Non-pigmented ciliary epithelial cell (primary cell): ENCODE data around the gene A3GALT2.

ENCODE experiments used
- DNase-seq: peaks from one replicate; pipeline ENCODE4 v3.0.0-alpha.2; 2010; ENCODE audit warnings: low read depth

Gene A3GALT2

GRCh38 chr1:33350611-33351280, 29.8 kb upstream of the A3GALT2 start:
- DNase-seq: no peak

- no peak for DNase-seq
Observed at GRCh38 chr1:33349778-33350610, 29.1 kb upstream of the A3GALT2 start.

DNA sequence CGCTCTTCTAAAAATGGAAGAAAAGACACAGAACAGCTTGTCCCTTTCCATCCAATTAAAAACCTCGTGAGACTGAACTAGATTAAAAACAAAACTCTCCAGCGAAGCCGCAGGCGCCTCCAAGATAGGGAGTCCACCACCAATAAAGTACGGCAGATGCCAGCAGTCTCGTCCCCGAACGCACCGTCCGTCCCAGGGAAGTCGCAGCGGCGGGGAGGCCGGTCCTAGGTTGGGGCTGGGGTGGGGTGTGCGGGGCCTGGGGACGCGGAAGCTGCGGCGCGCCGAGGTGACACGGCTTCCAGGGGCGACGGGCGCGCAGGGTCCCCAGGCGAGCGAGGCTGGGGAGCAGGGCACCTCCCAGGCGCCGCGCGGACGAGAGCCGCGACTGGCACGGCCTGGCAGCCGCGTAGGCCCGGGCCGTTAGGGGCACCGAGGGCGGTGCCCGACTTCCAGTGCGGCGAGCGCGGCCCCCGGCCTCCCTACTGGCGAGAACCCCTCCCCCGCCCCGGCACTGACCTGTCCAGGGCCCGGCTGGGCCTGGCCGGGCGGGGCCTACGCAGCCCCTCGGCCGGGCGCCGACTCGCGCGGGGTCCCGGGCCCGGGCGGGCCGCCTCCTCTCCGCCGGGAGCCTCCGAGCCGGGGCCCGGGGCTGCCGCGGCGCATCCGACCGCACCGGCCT, 28.3 kb upstream of the A3GALT2 start:
- DNase-seq: no peak

GRCh38 chr1:33348676-33349080, 27.8 kb upstream of the A3GALT2 start:
- no peak for DNase-seq

GRCh38 chr1:33348194-33348593, 27.3 kb upstream of the A3GALT2 start:
- no peak for DNase-seq

DNA sequence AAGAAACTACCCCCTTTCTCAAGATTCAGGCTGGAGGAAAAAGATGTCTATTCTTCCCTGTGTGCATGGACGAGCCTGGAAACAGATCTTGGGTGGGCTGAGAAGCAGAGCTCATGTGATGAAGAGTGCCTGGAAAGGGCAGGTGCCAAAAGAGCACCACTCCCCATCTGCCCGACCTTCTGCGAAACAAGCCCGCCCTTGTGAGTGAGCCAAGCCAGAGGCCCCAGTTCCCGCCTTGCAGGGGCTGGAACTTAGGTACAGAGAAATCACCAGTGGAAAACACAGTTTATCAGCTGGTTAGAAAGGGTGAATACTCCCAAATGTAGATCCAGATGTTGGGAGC, 26.7 kb upstream of the A3GALT2 start:
- DNase-seq: no peak

- peak; percentile 88 for DNase-seq
Observed at GRCh38 chr1:33346927-33347649, 26.2 kb upstream of the A3GALT2 start.

GRCh38 chr1:33346533-33346926, 25.6 kb upstream of the A3GALT2 start:
- no peak for DNase-seq

GRCh38 chr1:33344896-33345560, 24.1 kb upstream of the A3GALT2 start:
- DNase-seq: no peak

- DNase-seq: no peak
Observed at GRCh38 chr1:33343539-33343938, 22.6 kb upstream of the A3GALT2 start.

- peak; percentile 97 for DNase-seq
Observed at GRCh38 chr1:33342041-33342723, 21.3 kb upstream of the A3GALT2 start.

DNA sequence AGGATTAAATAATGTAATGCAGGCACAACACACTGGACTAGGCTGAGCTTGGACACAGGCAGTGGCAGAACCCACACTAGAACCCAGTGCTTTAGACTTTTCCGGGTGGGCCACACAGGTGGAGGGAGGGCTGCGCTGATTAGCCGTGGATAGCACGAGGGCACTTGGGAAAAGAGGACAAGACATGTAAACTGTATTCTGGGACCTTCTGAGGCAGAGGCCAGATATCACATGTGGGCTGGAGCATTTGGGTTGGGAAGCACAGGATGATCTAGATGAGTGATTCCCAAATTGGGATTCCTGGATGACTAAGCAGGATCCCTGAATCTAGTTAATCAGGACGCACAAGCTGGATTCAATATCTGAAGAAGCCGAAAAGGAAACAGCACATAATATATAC, 20.3 kb upstream of the A3GALT2 start:
- no peak for DNase-seq

DNA sequence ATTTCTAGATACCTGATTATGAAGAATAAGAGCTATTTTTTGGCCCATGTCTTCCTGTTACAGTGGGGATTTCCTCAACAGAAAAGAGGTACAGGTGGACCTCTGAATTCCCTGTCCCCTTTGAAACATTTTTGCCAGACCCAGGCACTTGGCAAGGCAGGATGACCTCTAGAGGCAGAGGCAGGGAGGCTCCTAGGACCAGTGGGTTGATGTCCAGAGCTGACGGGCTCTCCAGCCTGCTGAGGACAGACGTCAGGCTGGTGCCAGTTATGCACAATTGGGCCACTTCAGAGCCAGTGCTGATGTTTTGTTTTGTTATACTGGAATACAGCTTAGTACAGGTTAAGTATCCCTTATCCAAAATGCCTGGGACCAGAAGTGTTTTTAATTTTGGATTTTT, 18.5 kb upstream of the A3GALT2 start:
- no peak for DNase-seq

GRCh38 chr1:33338440-33339211, 17.7 kb upstream of the A3GALT2 start:
- DNase-seq: peak; percentile 74

- no peak for DNase-seq
Observed at GRCh38 chr1:33338048-33338439, 17.1 kb upstream of the A3GALT2 start.

- no peak for DNase-seq
Observed at GRCh38 chr1:33337441-33337840, 16.5 kb upstream of the A3GALT2 start.

- no peak for DNase-seq
Observed at GRCh38 chr1:33336580-33336979, 15.7 kb upstream of the A3GALT2 start.

DNA sequence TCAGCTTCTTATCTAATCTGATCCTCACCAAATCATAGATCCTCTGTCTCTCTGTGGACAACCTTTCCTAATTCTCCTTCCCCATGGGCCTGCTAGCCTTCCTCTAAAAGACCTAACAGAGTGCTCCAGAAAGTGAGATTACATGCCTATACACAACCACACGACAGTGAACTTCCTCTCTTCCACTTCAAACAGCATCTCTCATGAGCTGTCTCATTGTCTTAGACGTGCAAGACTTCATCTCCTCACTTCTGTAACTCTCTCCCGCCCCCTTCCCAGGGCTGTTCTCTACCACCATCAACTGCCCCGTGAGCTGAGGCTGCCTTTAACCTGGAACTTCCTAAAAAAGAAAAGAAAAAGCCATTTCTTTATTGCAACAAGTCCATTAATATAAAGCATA, 14.1 kb upstream of the A3GALT2 start:
- DNase-seq: no peak

DNA sequence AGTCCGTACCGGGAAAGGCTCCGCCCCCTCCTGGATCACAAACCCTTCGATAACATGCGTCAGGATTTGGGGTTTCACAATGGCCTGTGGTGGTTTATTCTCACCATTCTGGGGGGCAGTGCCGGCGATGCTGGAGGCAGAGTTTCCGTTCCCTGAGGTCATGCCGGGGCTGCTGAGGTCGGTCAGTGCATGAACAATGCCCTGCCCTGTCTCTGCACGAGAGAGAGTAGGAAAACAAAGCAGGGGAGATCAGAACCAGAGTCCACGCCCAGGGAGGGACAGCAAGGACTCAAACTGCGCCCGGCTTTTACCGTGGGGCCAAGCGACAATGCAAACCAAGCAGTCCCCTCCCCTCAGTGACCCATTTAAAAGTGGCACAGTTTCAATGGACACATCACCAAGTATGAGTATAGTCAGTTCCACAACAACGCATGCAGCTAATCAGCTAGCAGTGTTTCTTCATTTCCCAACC, 13.2 kb upstream of the A3GALT2 start:
- no peak for DNase-seq

- no peak for DNase-seq
Observed at GRCh38 chr1:33332881-33333280, 12.0 kb upstream of the A3GALT2 start.
